ENCODE results near the gene DAG1.

DNA sequence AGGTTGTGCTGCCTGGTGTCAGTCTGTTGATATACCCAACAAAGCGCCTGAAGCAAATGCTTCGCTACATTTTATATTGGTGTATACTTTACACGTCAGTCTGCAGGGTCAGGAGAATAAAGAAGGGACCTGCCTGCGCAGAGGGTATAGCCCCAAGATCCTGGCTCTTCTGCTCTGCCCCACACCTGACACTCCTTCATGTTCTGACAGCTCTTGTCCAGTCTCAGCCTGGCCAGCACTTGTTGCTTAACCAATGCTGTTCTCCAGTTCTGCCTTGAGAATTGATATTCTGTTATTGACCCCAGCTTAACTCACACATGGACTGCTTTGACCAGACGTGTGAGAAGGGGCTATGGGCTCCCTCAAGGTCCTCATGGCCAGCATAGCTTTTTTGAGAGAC lies 48.4 kb downstream of the DAG1 start:
- TF ChIP-seq POLR2AphosphoS5 (IDR thresholded peaks at IDR 0.05; ENCODE audit: low read depth, low read length): no peak
- no peak for TF ChIP-seq EZH2 (IDR thresholded peaks at IDR 0.05)
- TF ChIP-seq POLR2A (IDR thresholded peaks at IDR 0.05; ENCODE audit: borderline replicate concordance, extremely low read depth, insufficient read depth, insufficient read length): no peak
- TF ChIP-seq, protein P1, sequence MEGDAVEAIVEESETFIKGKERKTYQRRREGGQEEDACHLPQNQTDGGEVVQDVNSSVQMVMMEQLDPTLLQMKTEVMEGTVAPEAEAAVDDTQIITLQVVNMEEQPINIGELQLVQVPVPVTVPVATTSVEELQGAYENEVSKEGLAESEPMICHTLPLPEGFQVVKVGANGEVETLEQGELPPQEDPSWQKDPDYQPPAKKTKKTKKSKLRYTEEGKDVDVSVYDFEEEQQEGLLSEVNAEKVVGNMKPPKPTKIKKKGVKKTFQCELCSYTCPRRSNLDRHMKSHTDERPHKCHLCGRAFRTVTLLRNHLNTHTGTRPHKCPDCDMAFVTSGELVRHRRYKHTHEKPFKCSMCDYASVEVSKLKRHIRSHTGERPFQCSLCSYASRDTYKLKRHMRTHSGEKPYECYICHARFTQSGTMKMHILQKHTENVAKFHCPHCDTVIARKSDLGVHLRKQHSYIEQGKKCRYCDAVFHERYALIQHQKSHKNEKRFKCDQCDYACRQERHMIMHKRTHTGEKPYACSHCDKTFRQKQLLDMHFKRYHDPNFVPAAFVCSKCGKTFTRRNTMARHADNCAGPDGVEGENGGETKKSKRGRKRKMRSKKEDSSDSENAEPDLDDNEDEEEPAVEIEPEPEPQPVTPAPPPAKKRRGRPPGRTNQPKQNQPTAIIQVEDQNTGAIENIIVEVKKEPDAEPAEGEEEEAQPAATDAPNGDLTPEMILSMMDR (IDR thresholded peaks at IDR 0.05 in 2 of 3, conservative IDR thresholded peaks at IDR 0.05 in 1 of 3; ENCODE audit: borderline replicate concordance in 1 of 3, insufficient read depth in 1 of 3, low read depth in 2 of 3, low read length in 2 of 3): no peak
- TF ChIP-seq, protein P2, sequence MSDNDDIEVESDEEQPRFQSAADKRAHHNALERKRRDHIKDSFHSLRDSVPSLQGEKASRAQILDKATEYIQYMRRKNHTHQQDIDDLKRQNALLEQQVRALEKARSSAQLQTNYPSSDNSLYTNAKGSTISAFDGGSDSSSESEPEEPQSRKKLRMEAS (IDR thresholded peaks at IDR 0.05): no peak
- TF ChIP-seq, protein P3, sequence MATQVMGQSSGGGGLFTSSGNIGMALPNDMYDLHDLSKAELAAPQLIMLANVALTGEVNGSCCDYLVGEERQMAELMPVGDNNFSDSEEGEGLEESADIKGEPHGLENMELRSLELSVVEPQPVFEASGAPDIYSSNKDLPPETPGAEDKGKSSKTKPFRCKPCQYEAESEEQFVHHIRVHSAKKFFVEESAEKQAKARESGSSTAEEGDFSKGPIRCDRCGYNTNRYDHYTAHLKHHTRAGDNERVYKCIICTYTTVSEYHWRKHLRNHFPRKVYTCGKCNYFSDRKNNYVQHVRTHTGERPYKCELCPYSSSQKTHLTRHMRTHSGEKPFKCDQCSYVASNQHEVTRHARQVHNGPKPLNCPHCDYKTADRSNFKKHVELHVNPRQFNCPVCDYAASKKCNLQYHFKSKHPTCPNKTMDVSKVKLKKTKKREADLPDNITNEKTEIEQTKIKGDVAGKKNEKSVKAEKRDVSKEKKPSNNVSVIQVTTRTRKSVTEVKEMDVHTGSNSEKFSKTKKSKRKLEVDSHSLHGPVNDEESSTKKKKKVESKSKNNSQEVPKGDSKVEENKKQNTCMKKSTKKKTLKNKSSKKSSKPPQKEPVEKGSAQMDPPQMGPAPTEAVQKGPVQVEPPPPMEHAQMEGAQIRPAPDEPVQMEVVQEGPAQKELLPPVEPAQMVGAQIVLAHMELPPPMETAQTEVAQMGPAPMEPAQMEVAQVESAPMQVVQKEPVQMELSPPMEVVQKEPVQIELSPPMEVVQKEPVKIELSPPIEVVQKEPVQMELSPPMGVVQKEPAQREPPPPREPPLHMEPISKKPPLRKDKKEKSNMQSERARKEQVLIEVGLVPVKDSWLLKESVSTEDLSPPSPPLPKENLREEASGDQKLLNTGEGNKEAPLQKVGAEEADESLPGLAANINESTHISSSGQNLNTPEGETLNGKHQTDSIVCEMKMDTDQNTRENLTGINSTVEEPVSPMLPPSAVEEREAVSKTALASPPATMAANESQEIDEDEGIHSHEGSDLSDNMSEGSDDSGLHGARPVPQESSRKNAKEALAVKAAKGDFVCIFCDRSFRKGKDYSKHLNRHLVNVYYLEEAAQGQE (IDR thresholded peaks at IDR 0.05; ENCODE audit: low read depth): no peak
- no peak for TF ChIP-seq ZNF274 (IDR thresholded peaks at IDR 0.05; ENCODE audit: low read depth, low read length)
- TF ChIP-seq EZH2phosphoT487 (IDR thresholded peaks at IDR 0.05; ENCODE audit: borderline replicate concordance): no peak
- TF ChIP-seq SRF (IDR thresholded peaks at IDR 0.05; ENCODE audit: low read depth): no peak
- no peak for TF ChIP-seq JUND (IDR thresholded peaks at IDR 0.05)
- TF ChIP-seq ZFX (IDR thresholded peaks at IDR 0.05): no peak

Data from HCT116 (cell line).